Body of pancreas (tissue), 4 donors: ENCODE measurements around the gene CCDC116.

Source experiments
- POLR2A ChIP-seq, 3 donors: fragments of 450-650 bp; IDR thresholded peaks; one replicate each; pipeline ENCODE4 v1.6.1; 2016; ENCODE audit warnings: antibody characterized with exemption in 3 of 3, mild to moderate bottlenecking in 2 of 3
- TF ChIP-seq, protein P1 (sequence below), 7 experiments: fragments of 450-650 bp in 4 of 7; fragments of 200-600 bp in 3 of 7; sonication (generic) in 3 of 7; IDR thresholded peaks; one replicate each; pipeline ENCODE4 v1.5.1; 2016 to 2019; ENCODE audit warnings: antibody characterized with exemption in 7 of 7

DNA sequence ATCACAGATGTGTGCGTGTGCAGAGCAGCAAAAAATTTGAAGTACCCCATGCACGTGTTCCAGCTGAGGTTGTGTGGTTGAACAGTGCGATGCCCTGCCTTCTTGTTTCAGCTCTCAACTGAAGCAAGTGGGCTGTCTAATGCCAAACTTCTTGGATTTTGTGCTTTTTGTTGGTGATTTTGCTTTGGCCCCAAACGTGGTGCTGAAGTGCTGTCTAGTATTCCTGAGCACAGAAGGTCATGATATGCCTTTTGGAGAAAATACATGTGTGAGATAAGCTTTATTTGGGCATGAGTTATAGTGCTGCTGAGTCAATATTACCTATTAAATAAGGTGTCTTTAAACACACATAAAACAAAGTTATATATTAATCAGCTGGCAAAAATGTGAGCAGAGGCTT lies 16.8 kb upstream of the CCDC116 start:
- TF ChIP-seq, protein P1, sequence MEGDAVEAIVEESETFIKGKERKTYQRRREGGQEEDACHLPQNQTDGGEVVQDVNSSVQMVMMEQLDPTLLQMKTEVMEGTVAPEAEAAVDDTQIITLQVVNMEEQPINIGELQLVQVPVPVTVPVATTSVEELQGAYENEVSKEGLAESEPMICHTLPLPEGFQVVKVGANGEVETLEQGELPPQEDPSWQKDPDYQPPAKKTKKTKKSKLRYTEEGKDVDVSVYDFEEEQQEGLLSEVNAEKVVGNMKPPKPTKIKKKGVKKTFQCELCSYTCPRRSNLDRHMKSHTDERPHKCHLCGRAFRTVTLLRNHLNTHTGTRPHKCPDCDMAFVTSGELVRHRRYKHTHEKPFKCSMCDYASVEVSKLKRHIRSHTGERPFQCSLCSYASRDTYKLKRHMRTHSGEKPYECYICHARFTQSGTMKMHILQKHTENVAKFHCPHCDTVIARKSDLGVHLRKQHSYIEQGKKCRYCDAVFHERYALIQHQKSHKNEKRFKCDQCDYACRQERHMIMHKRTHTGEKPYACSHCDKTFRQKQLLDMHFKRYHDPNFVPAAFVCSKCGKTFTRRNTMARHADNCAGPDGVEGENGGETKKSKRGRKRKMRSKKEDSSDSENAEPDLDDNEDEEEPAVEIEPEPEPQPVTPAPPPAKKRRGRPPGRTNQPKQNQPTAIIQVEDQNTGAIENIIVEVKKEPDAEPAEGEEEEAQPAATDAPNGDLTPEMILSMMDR (IDR thresholded peaks at IDR 0.05), result no peak
- TF ChIP-seq POLR2A (IDR thresholded peaks at IDR 0.05), result no peak
